Chondrocyte (in vitro differentiated cells): ENCODE results near the gene AZU1. TPM values are rescaled to one million over a fixed set of nuclear protein-coding genes. Genes with fewer than 3 reads are reported as not detected.
A peak's percentile ranks its signal among the peaks of the same experiment; 100 is the strongest.

Experiments used
- DNase-seq: peaks from one replicate; pipeline ENCODE4 v3.0.0; 2021; ENCODE audit warnings: mixed read lengths, low spot score
- H3K27ac Mint-ChIP-seq: one replicate; pipeline ENCODE4 v1.8.0; 2021; ENCODE audit warnings: mild to moderate bottlenecking, moderate library complexity, mixed read lengths; ENCODE audit not compliant: unreplicated experiment
- H3K27me3 Mint-ChIP-seq: 2 replicates; pipeline ENCODE4 v1.8.0; 2021; ENCODE audit warnings: low read depth, mixed read lengths
- H3K36me3 Mint-ChIP-seq: 2 replicates; pipeline ENCODE4 v1.8.0; 2021; ENCODE audit warnings: low read depth, mixed read lengths
- H3K4me1 Mint-ChIP-seq: 2 replicates; pipeline ENCODE4 v1.8.0; 2021; ENCODE audit warnings: low read depth, mild to moderate bottlenecking, mixed read lengths
- H3K4me3 Mint-ChIP-seq: one replicate; pipeline ENCODE4 v1.8.0; 2021; ENCODE audit warnings: mild to moderate bottlenecking, moderate library complexity, mixed read lengths; ENCODE audit not compliant: unreplicated experiment
- H3K9me3 Mint-ChIP-seq: 2 replicates; pipeline ENCODE4 v1.8.0; 2021; ENCODE audit warnings: low read depth, mixed read lengths
- total RNA-seq: library from RNA; stranded (reverse); gene quantifications from 3 replicates; pipeline ENCODE4 v1.2.1, GENCODE V29; 2021
- TF ChIP-seq, protein P1 (sequence below): fragments of 200-600 bp; sonication (generic); IDR thresholded peaks from 2 replicates; pipeline ENCODE4 v1.5.0; 2021; ENCODE audit warnings: antibody characterized with exemption, mild to moderate bottlenecking, moderate library complexity

The AZU1 gene
- total RNA-seq, 1 donor from 2014 or later: 0.37 TPM

DNA sequence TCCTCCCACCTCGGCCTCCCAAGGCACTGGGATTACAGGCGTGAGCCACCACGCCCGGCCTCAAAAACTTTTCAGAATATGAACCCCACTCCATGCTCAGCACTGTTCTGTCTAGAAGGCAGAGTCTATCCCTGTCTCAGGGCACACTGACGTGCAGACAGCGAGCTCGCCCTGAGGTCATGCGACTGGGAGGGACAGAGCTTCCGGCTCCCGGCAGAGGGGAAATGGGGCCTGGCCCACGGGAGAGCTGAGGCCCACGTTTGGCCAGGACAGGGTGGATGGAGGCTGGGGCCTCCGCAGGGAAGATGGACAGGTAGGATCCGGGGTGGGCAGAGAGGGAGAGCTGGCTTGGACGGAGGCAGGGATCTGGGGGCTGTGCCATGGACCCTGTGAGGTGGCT is 2.8 kb upstream of the AZU1 start:
- no peak overlapping the region for H3K4me3 Mint-ChIP-seq
- no peaks in the 10 kb centered on the region for H3K27me3 Mint-ChIP-seq
- no peaks in the 10 kb centered on the region for H3K36me3 Mint-ChIP-seq
- no peaks in the 10 kb centered on the region for H3K4me1 Mint-ChIP-seq
- no peaks in the 10 kb centered on the region for H3K9me3 Mint-ChIP-seq
- no peak for DNase-seq
- TF ChIP-seq, protein P1, sequence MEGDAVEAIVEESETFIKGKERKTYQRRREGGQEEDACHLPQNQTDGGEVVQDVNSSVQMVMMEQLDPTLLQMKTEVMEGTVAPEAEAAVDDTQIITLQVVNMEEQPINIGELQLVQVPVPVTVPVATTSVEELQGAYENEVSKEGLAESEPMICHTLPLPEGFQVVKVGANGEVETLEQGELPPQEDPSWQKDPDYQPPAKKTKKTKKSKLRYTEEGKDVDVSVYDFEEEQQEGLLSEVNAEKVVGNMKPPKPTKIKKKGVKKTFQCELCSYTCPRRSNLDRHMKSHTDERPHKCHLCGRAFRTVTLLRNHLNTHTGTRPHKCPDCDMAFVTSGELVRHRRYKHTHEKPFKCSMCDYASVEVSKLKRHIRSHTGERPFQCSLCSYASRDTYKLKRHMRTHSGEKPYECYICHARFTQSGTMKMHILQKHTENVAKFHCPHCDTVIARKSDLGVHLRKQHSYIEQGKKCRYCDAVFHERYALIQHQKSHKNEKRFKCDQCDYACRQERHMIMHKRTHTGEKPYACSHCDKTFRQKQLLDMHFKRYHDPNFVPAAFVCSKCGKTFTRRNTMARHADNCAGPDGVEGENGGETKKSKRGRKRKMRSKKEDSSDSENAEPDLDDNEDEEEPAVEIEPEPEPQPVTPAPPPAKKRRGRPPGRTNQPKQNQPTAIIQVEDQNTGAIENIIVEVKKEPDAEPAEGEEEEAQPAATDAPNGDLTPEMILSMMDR: no peak
- no peak overlapping the region for H3K27ac Mint-ChIP-seq

DNA sequence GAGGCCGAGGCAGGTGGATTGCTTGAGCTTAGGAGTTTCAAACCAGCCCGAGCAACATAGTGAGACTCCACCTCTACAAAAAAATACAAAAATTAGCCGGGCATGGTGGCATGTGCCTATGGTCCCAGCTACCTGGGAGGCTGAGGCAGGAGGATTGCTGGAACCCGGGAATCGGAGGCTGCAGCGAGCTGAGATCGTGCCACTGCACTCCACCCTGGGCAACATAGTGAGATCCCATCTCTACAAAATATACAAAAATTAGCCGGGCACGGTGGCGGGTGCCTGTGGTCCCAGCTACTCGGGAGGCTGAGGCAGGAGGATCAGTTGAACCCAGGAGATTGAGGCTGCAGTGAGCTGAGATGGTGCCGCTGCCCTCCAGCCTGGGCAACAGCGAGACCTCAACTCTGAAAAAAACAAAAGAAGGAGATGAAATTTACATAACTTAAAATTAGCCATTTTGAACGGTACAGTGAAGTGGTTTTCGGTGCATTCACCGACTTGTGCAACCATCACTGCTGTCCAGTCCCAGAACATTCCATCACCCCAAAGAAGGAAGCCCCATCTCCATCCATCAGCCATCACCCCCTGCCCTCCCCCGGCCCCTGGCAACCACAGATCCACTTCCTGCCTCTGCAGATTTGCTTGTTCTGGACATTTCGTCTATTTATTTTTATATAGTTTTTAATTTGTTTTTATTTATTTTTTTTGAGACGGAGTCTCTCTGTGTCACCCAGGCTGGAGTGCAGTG is 1.6 kb upstream of the AZU1 start:
- Mint-ChIP-seq H3K9me3 (no peaks in the 10 kb centered on the region), H3K4me3 (no peak overlapping the region), H3K36me3 (no peaks in the 10 kb centered on the region), H3K27me3 (no peaks in the 10 kb centered on the region), H3K4me1 (no peaks in the 10 kb centered on the region), H3K27ac (peak overlapping the region; percentile 17)
- DNase-seq: no peak
- TF ChIP-seq, protein P1: no peak

DNA sequence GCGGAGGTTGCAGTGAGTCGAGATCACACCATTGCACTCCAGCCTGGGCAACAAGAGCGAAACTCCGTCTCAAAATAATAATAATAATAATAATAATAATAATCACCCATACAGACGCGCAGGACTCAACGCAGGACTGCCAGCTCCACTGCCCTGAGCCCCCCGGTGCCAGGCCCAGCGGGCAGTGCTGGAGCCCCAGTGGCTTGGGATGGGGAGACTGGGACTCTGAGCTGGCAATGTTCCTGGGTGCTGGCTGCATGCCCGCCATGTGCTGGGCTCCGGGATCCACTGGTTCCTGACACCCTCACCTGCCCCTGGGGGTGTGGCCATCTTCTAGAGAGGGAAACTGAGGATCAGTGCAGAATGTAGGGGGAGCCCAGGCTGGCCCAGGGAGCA is 325 bp upstream of the AZU1 start:
- Mint-ChIP-seq H3K27ac (no peak overlapping the region), H3K27me3 (no peaks in the 10 kb centered on the region), H3K4me1 (no peaks in the 10 kb centered on the region), H3K9me3 (no peaks in the 10 kb centered on the region), H3K4me3 (no peak overlapping the region), H3K36me3 (no peaks in the 10 kb centered on the region)
- no peak for DNase-seq
- TF ChIP-seq, protein P1: no peak

GRCh38 chr19:829129-829758 is 1.6 kb downstream of the AZU1 start:
- no peak for DNase-seq
- H3K4me3 Mint-ChIP-seq: no peak overlapping the region
- H3K9me3 Mint-ChIP-seq: no peaks in the 10 kb centered on the region
- H3K27me3 Mint-ChIP-seq: no peaks in the 10 kb centered on the region
- TF ChIP-seq, protein P1: no peak
- H3K27ac Mint-ChIP-seq: no peak overlapping the region
- peaks cover 2% of the 10 kb centered on the region for H3K4me1 Mint-ChIP-seq
- H3K36me3 Mint-ChIP-seq: no peaks in the 10 kb centered on the region

- Mint-ChIP-seq H3K27me3 (peaks cover 4% of the 10 kb centered on the region), H3K4me3 (no peak overlapping the region), H3K27ac (no peak overlapping the region), H3K9me3 (no peaks in the 10 kb centered on the region), H3K4me1 (peaks cover 3% of the 10 kb centered on the region), H3K36me3 (no peaks in the 10 kb centered on the region)
- peak; percentile 61 for DNase-seq
- TF ChIP-seq, protein P1: no peak
Observed at GRCh38 chr19:831407-832369, 4.1 kb downstream of the AZU1 start.
